ENCODE measurements around the gene TENM3. TPM values are rescaled to one million over a fixed set of nuclear protein-coding genes. Genes with fewer than 3 reads are reported as not detected.

The TENM3 gene
- total and polyA plus RNA-seq, 12 donors: 0.20 to 6.6 (median 3.5) TPM

DNA sequence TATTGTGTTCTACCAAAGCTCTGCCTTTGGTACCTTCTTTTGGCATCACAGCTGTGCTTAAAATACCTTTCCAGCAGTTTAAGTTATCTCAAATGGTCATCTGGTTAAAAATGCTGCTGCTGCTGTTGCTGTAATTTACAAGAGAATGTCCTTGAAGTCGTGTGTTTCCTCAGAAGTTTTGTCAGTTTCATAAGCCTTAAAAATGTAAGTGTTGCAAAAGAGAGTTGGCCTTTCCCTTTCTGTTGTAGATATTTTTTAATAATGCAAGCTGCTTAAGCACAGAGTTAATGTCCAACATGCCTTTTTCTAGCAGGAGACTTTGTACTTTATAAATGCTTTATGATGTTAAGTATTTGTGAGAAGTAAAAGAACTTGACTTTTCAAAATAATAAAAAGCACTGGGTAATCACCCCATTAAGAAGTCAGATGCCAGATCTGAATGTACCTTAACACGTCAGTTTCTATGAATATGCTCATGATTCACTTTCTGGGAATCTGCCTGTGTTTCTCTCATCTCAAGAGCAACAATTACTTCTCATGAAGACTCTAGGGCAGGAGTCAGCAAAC is 35.3 kb upstream of the TENM3 start:
- no peaks in the 10 kb centered on the region for H3K36me3 ChIP-seq
- TF ChIP-seq, protein P1, sequence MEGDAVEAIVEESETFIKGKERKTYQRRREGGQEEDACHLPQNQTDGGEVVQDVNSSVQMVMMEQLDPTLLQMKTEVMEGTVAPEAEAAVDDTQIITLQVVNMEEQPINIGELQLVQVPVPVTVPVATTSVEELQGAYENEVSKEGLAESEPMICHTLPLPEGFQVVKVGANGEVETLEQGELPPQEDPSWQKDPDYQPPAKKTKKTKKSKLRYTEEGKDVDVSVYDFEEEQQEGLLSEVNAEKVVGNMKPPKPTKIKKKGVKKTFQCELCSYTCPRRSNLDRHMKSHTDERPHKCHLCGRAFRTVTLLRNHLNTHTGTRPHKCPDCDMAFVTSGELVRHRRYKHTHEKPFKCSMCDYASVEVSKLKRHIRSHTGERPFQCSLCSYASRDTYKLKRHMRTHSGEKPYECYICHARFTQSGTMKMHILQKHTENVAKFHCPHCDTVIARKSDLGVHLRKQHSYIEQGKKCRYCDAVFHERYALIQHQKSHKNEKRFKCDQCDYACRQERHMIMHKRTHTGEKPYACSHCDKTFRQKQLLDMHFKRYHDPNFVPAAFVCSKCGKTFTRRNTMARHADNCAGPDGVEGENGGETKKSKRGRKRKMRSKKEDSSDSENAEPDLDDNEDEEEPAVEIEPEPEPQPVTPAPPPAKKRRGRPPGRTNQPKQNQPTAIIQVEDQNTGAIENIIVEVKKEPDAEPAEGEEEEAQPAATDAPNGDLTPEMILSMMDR (IDR thresholded peaks at IDR 0.05): no peak
- ATAC-seq: peak in 4 of 8 donors; percentile 24 to 51 (median 43)
- no peak for DNase-seq
- 22 to 39% methylated on average over 2 of the region's 2 CpGs for WGBS, 2 donors
- H3K4me3 ChIP-seq: no peak overlapping the region
- intact Hi-C loops (cut with DNase I): no loop called here
- H3K4me1 ChIP-seq: peaks cover 0 to 24% (median 4%) of the 10 kb centered on the region in 9 donors
- peaks cover 0 to 14% (median 0%) of the 10 kb centered on the region in 7 donors for H3K27me3 ChIP-seq
- H3K9me3 ChIP-seq: no peaks in the 10 kb centered on the region
- no peak overlapping the region for H3K27ac ChIP-seq

DNA sequence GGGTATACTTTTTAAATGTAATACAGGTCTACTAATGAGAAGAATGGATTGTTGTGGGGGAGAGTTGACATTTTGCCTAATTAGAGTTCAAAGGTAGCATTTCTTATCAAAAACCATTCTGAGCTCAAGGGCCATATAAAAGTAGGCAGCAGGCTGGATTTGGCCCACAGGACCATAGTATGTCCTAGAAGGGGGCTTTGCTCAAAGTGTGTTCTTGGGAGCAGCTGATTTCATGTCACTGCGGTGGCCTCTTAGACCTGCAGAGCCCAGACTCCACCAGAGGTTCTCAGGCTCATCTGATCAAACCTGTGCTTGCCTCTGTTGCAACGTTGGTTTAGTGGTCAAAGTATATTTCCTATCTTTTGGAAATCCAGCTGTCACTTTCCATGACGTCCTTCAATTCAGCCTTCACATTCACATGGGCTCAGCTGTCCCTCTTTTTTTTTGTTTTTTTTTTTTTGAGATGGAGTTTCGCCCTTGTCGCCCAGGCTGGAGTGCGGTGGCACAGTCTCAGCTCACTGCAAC is 34.6 kb upstream of the TENM3 start:
- H3K27ac ChIP-seq: no peak overlapping the region
- intact Hi-C loops (cut with DNase I): no loop called here

DNA sequence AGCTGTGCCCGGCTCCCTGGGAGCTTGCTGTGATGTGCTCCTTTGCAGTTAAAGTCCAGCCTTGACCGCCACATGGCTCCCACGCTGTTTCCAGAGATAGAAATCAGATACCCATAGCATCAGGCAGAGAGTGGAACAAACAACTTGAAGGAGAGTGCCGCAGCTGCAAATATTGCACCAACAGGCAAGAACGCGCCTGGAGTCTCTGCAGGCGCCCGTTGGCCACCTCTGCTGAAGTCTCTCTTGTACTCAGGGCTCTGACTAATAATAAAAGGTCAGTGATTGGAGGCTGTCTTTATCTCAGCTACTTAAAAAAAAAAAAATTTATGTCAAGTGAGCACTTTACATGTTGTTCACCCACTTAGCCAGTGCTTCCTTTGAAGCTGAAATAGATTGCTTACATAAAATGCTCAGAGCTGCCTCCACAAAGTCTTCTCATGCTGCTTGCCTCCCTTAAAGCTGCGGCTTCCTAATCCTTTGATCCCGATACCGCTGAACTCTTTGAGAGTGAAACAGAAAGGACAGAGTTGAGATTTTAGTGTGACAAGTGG is 30.9 kb upstream of the TENM3 start:
- Histone ChIP-seq H3K27ac (no peak overlapping the region), H3K27me3 (peaks cover 0 to 14% (median 0%) of the 10 kb centered on the region in 7 donors), H3K4me1 (peaks cover 0 to 18% (median 4%) of the 10 kb centered on the region in 9 donors), H3K4me3 (no peak overlapping the region), H3K9me3 (no peaks in the 10 kb centered on the region), H3K36me3 (no peaks in the 10 kb centered on the region)
- DNase-seq: peak in 1 of 2 donors; percentile 19
- WGBS, 2 donors: 29 to 46% methylated on average over 11 of the region's 11 CpGs
- ATAC-seq: peak in 6 of 8 donors; percentile 29 to 90 (median 60)
- TF ChIP-seq, protein P1 (IDR thresholded peaks at IDR 0.05): no peak
- intact Hi-C loops (cut with DNase I): no loop called here

More for the DNA sequence above, 34.6 kb upstream of the TENM3 start:
- ATAC-seq (no peak), DNase-seq (no peak)
- Histone ChIP-seq H3K36me3 (no peaks in the 10 kb centered on the region), H3K27me3 (peaks cover 0 to 14% (median 0%) of the 10 kb centered on the region in 7 donors), H3K9me3 (no peaks in the 10 kb centered on the region), H3K4me3 (no peak overlapping the region), H3K4me1 (peaks cover 0 to 24% (median 4%) of the 10 kb centered on the region in 9 donors)
- WGBS, 2 donors: 83 to 93% methylated on average over 6 of the region's 6 CpGs
- TF ChIP-seq, protein P1 (IDR thresholded peaks at IDR 0.05): no peak

DNA sequence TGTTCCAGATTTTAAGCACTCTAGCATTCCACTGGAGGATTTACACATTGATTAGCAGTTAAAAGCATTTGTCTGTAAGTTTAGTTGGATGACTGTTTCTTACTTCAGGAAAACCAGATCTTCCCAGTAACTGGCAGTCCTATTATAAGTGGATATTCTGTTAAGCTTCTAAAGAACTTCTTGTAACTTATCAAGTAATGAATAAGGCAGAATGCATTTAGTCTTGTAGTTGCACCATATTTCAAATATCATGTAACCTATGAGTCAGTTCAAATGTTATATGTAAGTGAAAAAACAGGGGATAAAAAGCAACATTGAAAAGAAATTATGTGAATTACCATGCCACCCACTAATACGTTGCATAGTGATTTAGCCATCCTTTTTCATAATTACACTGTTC is 30.2 kb upstream of the TENM3 start:
- no peaks in the 10 kb centered on the region for H3K36me3 ChIP-seq
- peaks cover 0 to 11% (median 0%) of the 10 kb centered on the region in 9 donors for H3K4me1 ChIP-seq
- intact Hi-C loops (cut with DNase I): no loop called here
- ATAC-seq (no peak), DNase-seq (no peak)
- H3K27ac ChIP-seq: no peak overlapping the region
- 79 to 81% methylated on average over 1 of the region's 1 CpG for WGBS, 2 donors
- H3K9me3 ChIP-seq: no peaks in the 10 kb centered on the region
- H3K4me3 ChIP-seq: no peak overlapping the region
- peaks cover 0 to 17% (median 0%) of the 10 kb centered on the region in 7 donors for H3K27me3 ChIP-seq
- TF ChIP-seq, protein P1 (IDR thresholded peaks at IDR 0.05): no peak
